ENCODE measurements around the gene RPL34. TPM values are rescaled to one million over a fixed set of nuclear protein-coding genes. Genes with fewer than 3 reads are reported as not detected.

Gene RPL34
- total and polyA plus RNA-seq, 4 donors: 735 to 5,853 (median 1,671) TPM

- WGBS, 2 donors: 69 to 76% methylated on average over 7 of the region's 7 CpGs
- Histone ChIP-seq H3K27me3 (ENCODE audit: control insufficient read depth in 3 of 3, insufficient read depth in 3 of 3, low read length in 2 of 3) (no peaks in the 10 kb centered on the region), H3K4me3 (no peak overlapping the region), H3K36me3 (ENCODE audit: control insufficient read depth in 4 of 4, insufficient read depth in 4 of 4, low read length in 4 of 4) (peaks cover 9 to 22% (median 20%) of the 10 kb centered on the region in 4 donors), H3K27ac (ENCODE audit: low read depth in 1 of 2, low read length in 1 of 2) (peak overlapping the region; percentile 14 to 76), H3K9me3 (ENCODE audit: control insufficient read depth in 4 of 4, insufficient read depth in 3 of 4, low read length in 3 of 4) (no peaks in the 10 kb centered on the region), H3K4me1 (ENCODE audit: control insufficient read depth in 5 of 5, insufficient read depth in 5 of 5, low read length in 5 of 5) (peaks cover 0 to 20% (median 11%) of the 10 kb centered on the region in 5 donors), H3K9ac (ENCODE audit: insufficient read depth in 1 of 2, low read length in 2 of 2) (no peak overlapping the region)
- ATAC-seq (ENCODE audit: insufficient read depth, low FRiP score) (no peak), DNase-seq (peak in 2 of 3 donors; percentile 49 to 72)
- TF ChIP-seq CTCF (IDR thresholded peaks at IDR 0.05; ENCODE audit: control extremely low read depth, extremely low read depth): no peak
These were observed 840 bp upstream of the RPL34 start for GRCh38 chr4:108619372-108620100.

DNA sequence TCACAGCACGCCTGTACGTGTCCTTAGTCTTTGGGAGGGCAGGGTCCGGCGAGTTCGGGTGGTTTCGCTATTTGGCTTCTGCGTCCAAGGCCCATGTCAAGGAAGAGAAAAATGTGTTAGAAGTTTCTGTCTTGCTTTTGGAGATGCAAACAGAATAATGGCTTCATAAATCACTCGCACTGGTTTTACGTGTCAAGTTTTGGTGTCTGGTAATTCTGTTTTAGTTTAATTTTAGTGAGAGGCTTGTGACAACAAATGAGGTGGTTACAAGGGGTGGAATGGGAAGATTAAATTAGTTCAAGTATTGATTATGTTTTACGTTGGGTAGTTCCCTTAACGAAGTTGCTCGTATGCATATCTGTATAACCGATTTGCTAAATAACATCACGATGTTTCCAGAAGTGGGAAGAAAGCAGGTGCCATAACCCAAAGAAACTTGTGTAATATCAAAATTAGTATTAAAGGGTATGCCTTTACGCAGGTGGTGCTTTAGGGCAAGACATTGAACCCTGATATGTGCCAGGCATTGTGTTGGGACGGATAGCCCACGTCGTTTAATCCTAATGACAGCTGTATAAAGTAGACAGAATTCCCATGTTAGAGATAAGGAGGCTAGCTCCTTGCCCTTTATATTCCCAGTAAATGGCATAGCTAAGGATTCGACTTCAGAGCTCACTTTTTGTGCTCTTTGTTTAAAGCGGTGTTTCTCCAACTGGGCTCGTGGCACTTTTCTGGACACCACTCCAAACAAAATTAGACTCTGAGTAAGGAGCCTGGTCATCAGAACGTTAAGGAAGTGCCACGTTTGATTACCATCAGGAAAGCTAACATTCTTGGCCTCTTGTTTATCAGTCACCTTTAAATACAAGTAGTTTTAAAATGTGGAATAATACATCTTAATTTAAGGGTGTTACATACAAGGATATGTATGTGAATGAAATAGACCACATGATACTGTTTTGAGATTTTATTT lies 843 bp downstream of the RPL34 start:
- peaks cover 17 to 30% (median 24%) of the 10 kb centered on the region in 4 donors for H3K36me3 ChIP-seq (ENCODE audit: control insufficient read depth in 4 of 4, insufficient read depth in 4 of 4, low read length in 4 of 4)
- H3K4me1 ChIP-seq (ENCODE audit: control insufficient read depth in 5 of 5, insufficient read depth in 5 of 5, low read length in 5 of 5): peaks cover 0 to 20% (median 11%) of the 10 kb centered on the region in 5 donors
- peak overlapping the region; percentile 83 to 94 for H3K9ac ChIP-seq (ENCODE audit: insufficient read depth in 1 of 2, low read length in 2 of 2)
- WGBS, 2 donors: 13 to 16% methylated on average over 23 of the region's 23 CpGs
- ATAC-seq (ENCODE audit: insufficient read depth, low FRiP score) (no peak), DNase-seq (no peak)
- peak overlapping the region; percentile 64 for H3K4me3 ChIP-seq
- H3K9me3 ChIP-seq (ENCODE audit: control insufficient read depth in 4 of 4, insufficient read depth in 3 of 4, low read length in 3 of 4): no peaks in the 10 kb centered on the region
- no peaks in the 10 kb centered on the region for H3K27me3 ChIP-seq (ENCODE audit: control insufficient read depth in 3 of 3, insufficient read depth in 3 of 3, low read length in 2 of 3)
- TF ChIP-seq CTCF (IDR thresholded peaks at IDR 0.05; ENCODE audit: control extremely low read depth, extremely low read depth): no peak
- H3K27ac ChIP-seq (ENCODE audit: low read depth in 1 of 2, low read length in 1 of 2): peak overlapping the region; percentile 39 to 94

DNA sequence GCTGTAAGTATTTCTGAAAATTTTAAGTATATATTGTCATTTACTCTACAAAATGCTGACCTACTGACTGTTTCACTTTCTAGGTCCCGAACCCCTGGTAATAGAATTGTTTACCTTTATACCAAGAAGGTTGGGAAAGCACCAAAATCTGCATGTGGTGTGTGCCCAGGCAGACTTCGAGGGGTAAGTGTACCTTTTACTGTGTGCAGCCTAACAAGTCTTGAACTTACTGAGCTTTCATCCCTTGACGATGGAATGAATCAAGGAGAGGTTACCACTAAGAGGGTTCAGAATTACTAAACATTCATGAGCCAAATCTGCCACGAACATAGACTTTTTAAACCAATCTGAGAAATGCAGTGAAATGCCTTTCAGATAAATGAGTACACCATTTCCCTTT lies 1.6 kb downstream of the RPL34 start:
- Histone ChIP-seq H3K27ac (ENCODE audit: low read depth in 1 of 2, low read length in 1 of 2) (no peak overlapping the region), H3K9ac (ENCODE audit: insufficient read depth in 1 of 2, low read length in 2 of 2) (no peak overlapping the region), H3K36me3 (ENCODE audit: control insufficient read depth in 4 of 4, insufficient read depth in 4 of 4, low read length in 4 of 4) (peaks cover 18 to 31% (median 25%) of the 10 kb centered on the region in 4 donors), H3K4me3 (no peak overlapping the region), H3K9me3 (ENCODE audit: control insufficient read depth in 4 of 4, insufficient read depth in 3 of 4, low read length in 3 of 4) (no peaks in the 10 kb centered on the region), H3K4me1 (ENCODE audit: control insufficient read depth in 5 of 5, insufficient read depth in 5 of 5, low read length in 5 of 5) (peaks cover 0 to 20% (median 11%) of the 10 kb centered on the region in 5 donors), H3K27me3 (ENCODE audit: control insufficient read depth in 3 of 3, insufficient read depth in 3 of 3, low read length in 2 of 3) (no peaks in the 10 kb centered on the region)
- TF ChIP-seq CTCF (IDR thresholded peaks at IDR 0.05; ENCODE audit: control extremely low read depth, extremely low read depth): no peak
- WGBS, 2 donors: 80 to 88% methylated on average over 4 of the region's 4 CpGs
- DNase-seq (no peak), ATAC-seq (ENCODE audit: insufficient read depth, low FRiP score) (no peak)

Data from lung (tissue), 12 donors.